Panc1 (cell line): ENCODE measurements around the gene NUS1. TPM values are rescaled to one million over a fixed set of nuclear protein-coding genes. Genes with fewer than 3 reads are reported as not detected.

Source experiments
- ATAC-seq: fragments of 200-7000 bp; cut with Tn5 transposase; 2 replicates; pipeline ENCODE4 v1.9.1; 2020; ENCODE audit warnings: mild to moderate bottlenecking, moderate library complexity
- BruUV-seq: library from RNA; stranded (reverse); fragments of 400-500 nt; replicated peaks from 2 replicates; lab custom pipeline; 2021; lab: Mats Ljungman, UMichigan
- CTCF ChIA-PET: fragments of 300-600 bp; sonication (Branson Sonifier 250); formaldehyde crosslinking; loops from one replicate; lab custom pipeline; 2022; ENCODE audit warnings: antibody characterized with exemption; lab: Charles Lee
- POLR2A ChIA-PET: fragments of 300-600 bp; sonication (Branson Sonifier 250); formaldehyde crosslinking; loops from one replicate; lab custom pipeline; 2022; ENCODE audit warnings: antibody characterized with exemption; lab: Charles Lee
- DNase-seq: peaks from one replicate; pipeline ENCODE4 v3.0.0-alpha.2; 2010; ENCODE audit warnings: low read depth, low spot score
- H3K27ac ChIP-seq: 2 replicates; pipeline ENCODE4 v1.5.1; 2011; ENCODE audit warnings: mild to moderate bottlenecking, low read length, inconsistent platforms
- H3K27me3 ChIP-seq: fragments of 200-500 bp; sonication (Bioruptor generic); 2 replicates; pipeline ENCODE4 v1.6.0; 2014; ENCODE audit warnings: low read length, inconsistent platforms; ENCODE audit not compliant: control insufficient read depth, insufficient read depth
- H3K36me3 ChIP-seq: fragments of 200-500 bp; sonication (Bioruptor generic); 2 replicates; pipeline ENCODE4 v1.5.1; 2014; ENCODE audit warnings: inconsistent platforms, mild to moderate bottlenecking, low read length, moderate library complexity; ENCODE audit not compliant: control insufficient read depth, insufficient read depth
- H3K4me1 ChIP-seq: 2 replicates; pipeline ENCODE4 v1.5.1; 2011; ENCODE audit warnings: inconsistent platforms, mild to moderate bottlenecking, low read length, moderate library complexity; ENCODE audit not compliant: control insufficient read depth, insufficient read depth
- H3K4me3 ChIP-seq, 2 experiments: 2 replicates each; pipeline ENCODE4 v1.5.1; 2011 to 2012; ENCODE audit warnings: low read depth in 2 of 2, low read length in 2 of 2, mild to moderate bottlenecking in 2 of 2, inconsistent platforms in 1 of 2, moderate library complexity in 1 of 2
- H3K9me3 ChIP-seq: fragments of 200-500 bp; sonication (Bioruptor generic); 2 replicates; pipeline ENCODE4 v1.5.1; 2014; ENCODE audit warnings: low read depth, mild to moderate bottlenecking, inconsistent platforms, low read length, moderate library complexity; ENCODE audit not compliant: control insufficient read depth, insufficient read depth
- POLR2AphosphoS5 ChIP-seq: IDR thresholded peaks from 2 replicates; pipeline ENCODE4 v1.6.1; 2012; ENCODE audit warnings: mild to moderate bottlenecking, low read depth, low read length, moderate library complexity
- SIN3A ChIP-seq: IDR thresholded peaks from 2 replicates; pipeline ENCODE4 v1.6.1; 2012; ENCODE audit warnings: low read depth, mild to moderate bottlenecking, low read length, moderate library complexity, borderline replicate concordance; ENCODE audit not compliant: insufficient read depth
- TCF7L2 ChIP-seq: IDR thresholded peaks from 2 replicates; pipeline ENCODE4 v1.6.1; 2011; ENCODE audit warnings: mild to moderate bottlenecking, low read depth, low read length, inconsistent platforms
- in situ Hi-C: cut with HindIII; loops from 2 replicates; pipeline ENCODE4 v1.10.0; 2016; ENCODE audit warnings: low sequenced_read_pairs, low pct_unique_long_range_greater_than_20kb
- intact Hi-C: fragments of 100-400 bp; cut with micrococcal nuclease; formaldehyde crosslinking; loops from one replicate; pipeline ENCODE4 v1.10.0; 2022; ENCODE audit not compliant: unreplicated experiment
- total RNA-seq: library from RNA; stranded (reverse); gene quantifications from one replicate; pipeline ENCODE4 v1.2.1, GENCODE V29; 2021; ENCODE audit not compliant: unreplicated experiment
- TF ChIP-seq, protein P1 (sequence below): fragments of 450-650 bp; IDR thresholded peaks from 2 replicates; pipeline ENCODE4 v1.5.1; 2017; ENCODE audit warnings: mild to moderate bottlenecking
- TF ChIP-seq, protein P2 (sequence below), 2 experiments: IDR thresholded peaks; 2 replicates each; pipeline ENCODE4 v1.6.1; 2011 to 2012; ENCODE audit warnings: low read depth in 2 of 2, control low read depth in 1 of 2, low read length in 1 of 2, mild to moderate bottlenecking in 1 of 2, moderate library complexity in 1 of 2; ENCODE audit not compliant: insufficient read depth in 1 of 2

The NUS1 gene
- total RNA-seq, 1 experiment from 2014 or later: 57.3 TPM

DNA sequence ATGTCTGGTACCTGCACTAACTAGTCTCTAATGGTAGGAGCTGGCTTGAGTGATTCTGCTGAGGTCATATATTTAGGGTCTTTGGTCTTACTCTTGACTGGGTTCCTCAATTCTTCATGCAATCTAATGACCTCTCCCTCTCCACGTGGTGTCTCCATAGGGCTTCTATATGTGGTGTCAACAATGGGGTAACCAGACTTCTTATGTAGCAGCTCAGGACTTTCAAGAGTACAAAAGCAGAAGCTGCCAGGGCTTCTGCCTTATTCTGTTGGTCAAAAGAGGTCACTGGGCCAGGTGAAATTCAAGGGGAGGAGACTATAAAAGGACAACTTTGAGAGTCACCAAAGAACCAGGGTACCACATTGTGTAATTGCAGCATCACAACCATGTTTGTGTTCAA is 54.3 kb downstream of the NUS1 start:
- intact Hi-C loops: no loop called here
- no TSS peak for BruUV-seq
- ATAC-seq: no peak
- Histone ChIP-seq H3K27ac (no peak overlapping the region), H3K4me3 (no peak overlapping the region), H3K9me3 (no peaks in the 10 kb centered on the region), H3K36me3 (no peaks in the 10 kb centered on the region), H3K27me3 (peaks cover 2% of the 10 kb centered on the region; the same call in 1 of the 2 replicates), H3K4me1 (no peaks in the 10 kb centered on the region)
- TF ChIP-seq POLR2AphosphoS5: no peak
- TF ChIP-seq SIN3A: no peak
- TF ChIP-seq, protein P1, sequence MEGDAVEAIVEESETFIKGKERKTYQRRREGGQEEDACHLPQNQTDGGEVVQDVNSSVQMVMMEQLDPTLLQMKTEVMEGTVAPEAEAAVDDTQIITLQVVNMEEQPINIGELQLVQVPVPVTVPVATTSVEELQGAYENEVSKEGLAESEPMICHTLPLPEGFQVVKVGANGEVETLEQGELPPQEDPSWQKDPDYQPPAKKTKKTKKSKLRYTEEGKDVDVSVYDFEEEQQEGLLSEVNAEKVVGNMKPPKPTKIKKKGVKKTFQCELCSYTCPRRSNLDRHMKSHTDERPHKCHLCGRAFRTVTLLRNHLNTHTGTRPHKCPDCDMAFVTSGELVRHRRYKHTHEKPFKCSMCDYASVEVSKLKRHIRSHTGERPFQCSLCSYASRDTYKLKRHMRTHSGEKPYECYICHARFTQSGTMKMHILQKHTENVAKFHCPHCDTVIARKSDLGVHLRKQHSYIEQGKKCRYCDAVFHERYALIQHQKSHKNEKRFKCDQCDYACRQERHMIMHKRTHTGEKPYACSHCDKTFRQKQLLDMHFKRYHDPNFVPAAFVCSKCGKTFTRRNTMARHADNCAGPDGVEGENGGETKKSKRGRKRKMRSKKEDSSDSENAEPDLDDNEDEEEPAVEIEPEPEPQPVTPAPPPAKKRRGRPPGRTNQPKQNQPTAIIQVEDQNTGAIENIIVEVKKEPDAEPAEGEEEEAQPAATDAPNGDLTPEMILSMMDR: no peak
- TF ChIP-seq TCF7L2: no peak
- TF ChIP-seq, protein P2, sequence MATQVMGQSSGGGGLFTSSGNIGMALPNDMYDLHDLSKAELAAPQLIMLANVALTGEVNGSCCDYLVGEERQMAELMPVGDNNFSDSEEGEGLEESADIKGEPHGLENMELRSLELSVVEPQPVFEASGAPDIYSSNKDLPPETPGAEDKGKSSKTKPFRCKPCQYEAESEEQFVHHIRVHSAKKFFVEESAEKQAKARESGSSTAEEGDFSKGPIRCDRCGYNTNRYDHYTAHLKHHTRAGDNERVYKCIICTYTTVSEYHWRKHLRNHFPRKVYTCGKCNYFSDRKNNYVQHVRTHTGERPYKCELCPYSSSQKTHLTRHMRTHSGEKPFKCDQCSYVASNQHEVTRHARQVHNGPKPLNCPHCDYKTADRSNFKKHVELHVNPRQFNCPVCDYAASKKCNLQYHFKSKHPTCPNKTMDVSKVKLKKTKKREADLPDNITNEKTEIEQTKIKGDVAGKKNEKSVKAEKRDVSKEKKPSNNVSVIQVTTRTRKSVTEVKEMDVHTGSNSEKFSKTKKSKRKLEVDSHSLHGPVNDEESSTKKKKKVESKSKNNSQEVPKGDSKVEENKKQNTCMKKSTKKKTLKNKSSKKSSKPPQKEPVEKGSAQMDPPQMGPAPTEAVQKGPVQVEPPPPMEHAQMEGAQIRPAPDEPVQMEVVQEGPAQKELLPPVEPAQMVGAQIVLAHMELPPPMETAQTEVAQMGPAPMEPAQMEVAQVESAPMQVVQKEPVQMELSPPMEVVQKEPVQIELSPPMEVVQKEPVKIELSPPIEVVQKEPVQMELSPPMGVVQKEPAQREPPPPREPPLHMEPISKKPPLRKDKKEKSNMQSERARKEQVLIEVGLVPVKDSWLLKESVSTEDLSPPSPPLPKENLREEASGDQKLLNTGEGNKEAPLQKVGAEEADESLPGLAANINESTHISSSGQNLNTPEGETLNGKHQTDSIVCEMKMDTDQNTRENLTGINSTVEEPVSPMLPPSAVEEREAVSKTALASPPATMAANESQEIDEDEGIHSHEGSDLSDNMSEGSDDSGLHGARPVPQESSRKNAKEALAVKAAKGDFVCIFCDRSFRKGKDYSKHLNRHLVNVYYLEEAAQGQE (IDR thresholded peaks at IDR 0.05; ENCODE audit: insufficient read depth in 1 of 2, low read depth in 2 of 2, low read length in 1 of 2): no peak
- in situ Hi-C loops: no loop called here
- POLR2A ChIA-PET: no interaction called here
- DNase-seq: no peak
- CTCF ChIA-PET: no interaction called here

DNA sequence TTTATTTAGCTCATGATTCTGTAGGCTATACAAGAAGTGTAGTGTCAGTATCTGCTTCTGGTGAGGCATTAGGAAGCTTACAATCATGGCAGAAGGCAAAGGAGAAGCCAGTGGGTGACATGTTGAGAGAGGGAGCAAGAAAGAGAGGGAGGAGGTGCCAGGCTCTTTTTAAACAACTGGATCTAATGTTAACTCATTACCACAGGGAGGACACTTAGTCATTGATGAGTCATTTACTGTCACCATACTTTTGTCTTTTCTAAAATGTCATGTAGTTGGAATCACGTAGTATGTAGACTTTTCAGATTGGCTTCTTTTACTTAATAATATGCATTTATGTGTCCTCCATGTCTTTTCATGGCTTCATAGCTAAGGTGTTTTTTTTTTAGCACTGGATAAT is 58.1 kb downstream of the NUS1 start:
- BruUV-seq: no TSS peak
- no peak overlapping the region for H3K4me3 ChIP-seq
- no peak overlapping the region for H3K27ac ChIP-seq
- ChIA-PET CTCF (no interaction called here), POLR2A (no interaction called here)
- no peaks in the 10 kb centered on the region for H3K9me3 ChIP-seq
- intact Hi-C loops: no loop called here
- peaks cover 2% of the 10 kb centered on the region; the same call in 1 of the 2 replicates for H3K27me3 ChIP-seq
- TF ChIP-seq TCF7L2 (no peak), POLR2AphosphoS5 (no peak), SIN3A (no peak)
- TF ChIP-seq, protein P2 (IDR thresholded peaks at IDR 0.05; ENCODE audit: insufficient read depth in 1 of 2, low read depth in 2 of 2, low read length in 1 of 2): no peak
- TF ChIP-seq, protein P1: no peak
- DNase-seq: no peak
- no peak for ATAC-seq
- no peaks in the 10 kb centered on the region for H3K36me3 ChIP-seq
- in situ Hi-C loops: no loop called here
- H3K4me1 ChIP-seq: no peaks in the 10 kb centered on the region
